Aorta (tissue), 5 donors: ENCODE measurements around the gene SF3B5. TPM values are rescaled to one million over a fixed set of nuclear protein-coding genes. Genes with fewer than 3 reads are reported as not detected.

Experiments
- ATAC-seq: fragments of 200-7000 bp; cut with Tn5 transposase; one replicate; pipeline ENCODE4 v1.9.1; 2022; ENCODE audit warnings: moderate library complexity; ENCODE audit not compliant: low FRiP score
- DNase-seq, 2 donors: peaks; one replicate each; pipeline ENCODE4 v3.0.0-alpha.2; 2020
- H3K27ac ChIP-seq, 2 donors: one replicate each; pipeline ENCODE4 v1.5.1; 2013; ENCODE audit warnings: low read length in 2 of 2, mild to moderate bottlenecking in 2 of 2, moderate library complexity in 2 of 2, control low read depth in 1 of 2, inconsistent platforms in 1 of 2, low read depth in 1 of 2
- H3K27me3 ChIP-seq, 2 donors: one replicate each; pipeline ENCODE4 v1.6.1; 2013; ENCODE audit warnings: control low read depth in 1 of 2, low read length in 1 of 2, mild to moderate bottlenecking in 1 of 2, moderate library complexity in 1 of 2; ENCODE audit not compliant: insufficient read depth in 2 of 2, control insufficient read depth in 1 of 2
- H3K36me3 ChIP-seq, 2 donors: one replicate each; pipeline ENCODE4 v1.6.1; 2013; ENCODE audit warnings: control low read depth in 1 of 2, low read length in 1 of 2, mild to moderate bottlenecking in 1 of 2; ENCODE audit not compliant: insufficient read depth in 2 of 2, control insufficient read depth in 1 of 2
- H3K4me1 ChIP-seq, 2 donors: one replicate each; pipeline ENCODE4 v1.6.1; 2013; ENCODE audit warnings: low read length in 2 of 2, control low read depth in 1 of 2, mild to moderate bottlenecking in 1 of 2, moderate library complexity in 1 of 2; ENCODE audit not compliant: insufficient read depth in 2 of 2, control insufficient read depth in 1 of 2
- H3K4me3 ChIP-seq, 2 donors: one replicate each; pipeline ENCODE4 v1.5.1; 2013; ENCODE audit warnings: low read length in 2 of 2, control low read depth in 1 of 2, mild to moderate bottlenecking in 1 of 2
- H3K9me3 ChIP-seq: one replicate; pipeline ENCODE4 v1.6.1; 2013; ENCODE audit warnings: mild to moderate bottlenecking, low read length; ENCODE audit not compliant: control insufficient read depth
- WGBS, 2 donors: extraction: QIAGEN DNeasy Blood & Tissue Kit; methylation state at CpG; one replicate each; pipeline ENCODE4 v1.1.7; 2013; 5-methylcytosine and 5-hydroxymethylcytosine counted together
- intact Hi-C, 2 donors: fragments of 100-400 bp; cut with DNase I; formaldehyde crosslinking; loops; one replicate each; pipeline versions ENCODE4 v1.14.2 to v1.15.0; 2022
- long read RNA-seq, 2 donors: library from polyadenylated mRNA; unstranded; transcript quantifications; one replicate each; pipeline ENCODE4 v2.0.0, GENCODE V29; 2020 to 2021
- polyA plus RNA-seq, 2 donors: library from polyadenylated mRNA; stranded (reverse); fragments of 200-250 nt; gene quantifications; one replicate each; pipeline ENCODE4 v1.2.3, GENCODE V29; 2013
- total RNA-seq, 2 donors: library from RNA; stranded (reverse); fragmentation: NEBNext Ultra II Directional; extraction: Animal tissue kit (Norgen Biotek cat#: 25700); gene quantifications; one replicate each; pipeline ENCODE4 v1.2.1, GENCODE V29; 2021
- donor health status: healthy with polysubstance abuse.
- donor health status: Bipolar disorder and iron deficiency.
- donor health status: DM: no; HTN: no; CAD: no.
- donor health status: DM: no; HTN: no; CAD: no.
- donor health status: DM: yes; HTN: yes; CAD: no.

Gene SF3B5
- total RNA-seq (10 to 100 TPM; 75.2 to 82.4 TPM), polyA plus RNA-seq (100 to 1,000 TPM; 152 to 183 TPM)
- long read RNA-seq, donor 1, transcript SF3B5-201 (1 exons, 693 nt) = major isoform, 27 of 27 reads
- long read RNA-seq, donor 1, partial matches to known transcripts = 0 of 27 reads
- long read RNA-seq, donor 1, other reads (novel, unspliced or antisense) = 0 of 27 reads
- long read RNA-seq, donor 2, transcript SF3B5-201 (1 exons, 693 nt) = major isoform, 19 of 19 reads
- long read RNA-seq, donor 2, partial matches to known transcripts = 0 of 19 reads
- long read RNA-seq, donor 2, other reads (novel, unspliced or antisense) = 0 of 19 reads

DNA sequence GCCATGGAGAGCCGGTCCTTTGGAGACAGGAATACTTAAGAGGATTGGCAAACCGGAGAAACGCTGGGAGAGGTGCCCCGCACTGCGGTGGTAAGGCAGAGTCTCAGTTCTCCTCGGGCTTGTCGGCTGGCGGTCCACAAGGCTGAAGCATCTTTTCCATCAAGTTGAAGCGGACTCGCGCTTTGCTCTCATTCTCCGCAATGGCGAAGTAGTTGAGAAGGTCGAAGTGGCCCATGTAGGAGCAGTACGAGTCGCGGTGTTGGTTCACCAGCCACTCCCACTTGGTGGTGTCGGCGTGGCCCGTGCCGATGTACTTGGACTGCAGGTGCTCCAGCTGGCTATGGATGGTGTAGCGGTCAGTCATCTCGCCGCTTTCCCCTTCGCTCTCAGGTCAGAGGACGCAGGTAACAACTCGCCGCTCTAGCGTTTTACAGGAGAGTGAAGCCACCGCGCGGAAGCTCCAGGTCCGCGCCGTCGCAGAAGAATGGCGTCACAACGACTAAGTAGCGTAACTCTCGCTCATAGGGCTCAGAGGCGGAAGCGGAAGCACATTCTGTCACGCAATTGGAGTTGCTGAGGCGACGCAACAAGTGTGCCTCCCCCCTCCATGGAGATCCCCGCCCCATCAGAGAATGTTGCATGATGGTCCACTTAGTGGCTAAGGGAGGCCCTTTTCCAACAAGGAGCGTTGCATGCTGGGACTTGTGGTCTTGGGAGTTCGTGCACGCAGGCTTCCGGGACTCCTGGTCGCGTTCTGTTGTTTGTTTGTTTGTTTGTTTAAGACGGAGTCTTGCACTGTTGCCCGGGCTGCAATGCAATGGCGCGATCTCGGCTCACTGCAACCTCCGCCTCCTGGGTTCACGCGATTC is at the start of gene SF3B5:
TSS of gene SF3B5 (minus strand) at position 440 of the 869 bp plus-strand sequence. CDS start at position 364, 76 bp downstream.
- Histone ChIP-seq H3K4me1 (peaks cover 0 to 6% of the 10 kb centered on the region in 2 donors), H3K36me3 (no peaks in the 10 kb centered on the region), H3K9me3 (no peaks in the 10 kb centered on the region), H3K27ac (peak within 1 kb of the TSS; percentile 11 to 15), H3K27me3 (no peaks in the 10 kb centered on the region), H3K4me3 (peak within 1 kb of the TSS; percentile 50 to 81)
- ATAC-seq (peak; percentile 100), DNase-seq (peak; percentile 99 to 100)
- WGBS, 2 donors = 0% methylated on average over 60 of the region's 60 CpGs
- intact Hi-C loops = loop anchor here (5.0 kb wide), 2 partner anchors 192 to 382 kb away; partner anchors contain the start of gene UTRN (in 1 of the 2)

DNA sequence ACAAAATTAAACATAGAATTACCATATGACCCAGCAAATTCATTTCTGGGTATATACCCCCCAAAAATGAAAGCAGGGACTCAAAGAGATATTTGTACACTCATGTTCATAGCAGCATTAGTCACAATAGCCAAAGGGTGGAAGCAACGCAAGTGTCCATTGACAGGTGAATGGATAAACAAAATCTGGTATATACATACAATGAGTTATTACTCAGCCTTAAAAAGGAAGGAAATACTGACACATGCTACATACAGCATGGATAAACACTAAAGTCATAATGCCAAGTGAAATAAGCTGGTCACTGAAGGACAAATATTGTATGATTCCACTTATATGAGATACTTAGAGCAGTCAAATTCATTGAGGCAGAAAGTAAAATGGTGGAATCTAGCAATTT is 49.6 kb upstream of the SF3B5 start:
- ATAC-seq = no peak
- Histone ChIP-seq H3K9me3 (no peaks in the 10 kb centered on the region), H3K27ac (no peak overlapping the region), H3K36me3 (no peaks in the 10 kb centered on the region), H3K27me3 (no peaks in the 10 kb centered on the region), H3K4me1 (no peaks in the 10 kb centered on the region), H3K4me3 (no peak overlapping the region)
- intact Hi-C loops = no loop called here
- 91 to 94% methylated on average over 1 of the region's 1 CpG for WGBS, 2 donors
- DNase-seq = no peak

DNA sequence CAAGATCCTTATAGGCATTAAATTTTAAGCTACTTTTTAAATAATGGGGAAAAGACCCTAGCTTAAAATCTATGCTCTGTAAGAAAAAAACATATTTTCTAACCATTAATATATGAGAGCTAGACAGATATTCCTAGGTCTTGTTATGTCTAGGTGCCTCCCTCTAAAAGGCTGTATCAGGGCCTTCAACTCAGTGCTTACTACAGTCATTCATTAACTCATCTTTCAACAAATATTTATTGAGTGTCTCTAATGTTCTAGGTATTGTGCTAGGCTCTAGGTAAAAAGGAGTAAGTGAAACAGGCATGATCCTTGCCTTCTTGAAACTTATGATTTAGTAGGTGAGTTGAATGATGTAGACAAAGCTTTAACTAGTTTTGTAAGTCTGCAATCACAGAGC is 48.5 kb upstream of the SF3B5 start:
- DNase-seq = no peak
- Histone ChIP-seq H3K36me3 (no peaks in the 10 kb centered on the region), H3K4me3 (no peak overlapping the region), H3K27me3 (no peaks in the 10 kb centered on the region), H3K27ac (no peak overlapping the region), H3K9me3 (no peaks in the 10 kb centered on the region), H3K4me1 (no peaks in the 10 kb centered on the region)
- intact Hi-C loops = no loop called here
- no peak for ATAC-seq

DNA sequence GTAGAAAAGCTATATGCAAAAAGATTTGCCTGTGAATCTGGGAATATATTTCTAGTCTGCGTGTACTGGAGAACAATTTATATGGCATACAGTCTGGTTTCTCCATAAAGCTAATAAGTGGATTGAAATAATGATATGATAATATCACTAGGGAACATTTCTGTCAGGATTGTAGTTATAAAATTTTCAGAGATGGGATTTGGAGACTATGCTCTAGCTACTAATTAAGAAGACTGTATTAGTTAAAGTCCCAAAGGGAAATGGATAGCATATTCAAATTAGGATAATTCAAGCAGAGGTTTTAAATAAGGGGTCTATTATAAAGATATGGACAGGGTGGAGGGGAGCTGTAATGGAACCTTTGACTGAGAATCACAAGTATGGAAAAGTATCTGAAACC is 47.7 kb upstream of the SF3B5 start:
- no peaks in the 10 kb centered on the region for H3K27me3 ChIP-seq
- H3K9me3 ChIP-seq = no peaks in the 10 kb centered on the region
- WGBS, 2 donors = 90 to 98% methylated on average over 1 of the region's 1 CpG
- DNase-seq (no peak), ATAC-seq (no peak)
- H3K27ac ChIP-seq = no peak overlapping the region
- no peaks in the 10 kb centered on the region for H3K36me3 ChIP-seq
- intact Hi-C loops = no loop called here
- no peaks in the 10 kb centered on the region for H3K4me1 ChIP-seq
- H3K4me3 ChIP-seq = no peak overlapping the region

DNA sequence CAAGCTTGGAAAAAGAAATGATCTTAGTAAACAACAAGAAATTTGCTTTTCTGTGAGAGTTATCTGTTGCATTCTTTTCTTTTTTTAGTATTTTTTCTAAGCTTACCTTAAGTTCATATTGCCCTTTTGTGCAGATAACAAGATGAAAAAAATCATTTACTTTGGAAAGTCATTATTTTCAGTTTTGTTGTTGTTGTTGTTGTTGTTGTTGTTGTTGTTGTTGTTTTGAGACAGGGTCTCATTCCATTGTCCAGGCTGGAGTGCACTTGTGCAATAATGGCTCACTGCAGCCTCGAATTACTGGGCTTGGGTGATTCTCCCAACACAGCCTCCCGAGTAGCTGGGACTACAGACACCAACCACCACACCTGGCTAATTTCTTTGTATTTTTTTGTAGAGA is 46.1 kb upstream of the SF3B5 start:
- Histone ChIP-seq H3K4me3 (no peak overlapping the region), H3K4me1 (no peaks in the 10 kb centered on the region), H3K27me3 (no peaks in the 10 kb centered on the region), H3K36me3 (no peaks in the 10 kb centered on the region), H3K27ac (no peak overlapping the region), H3K9me3 (no peaks in the 10 kb centered on the region)
- DNase-seq (no peak), ATAC-seq (no peak)
- intact Hi-C loops = no loop called here
- 82 to 88% methylated on average over 2 of the region's 2 CpGs for WGBS, 2 donors

DNA sequence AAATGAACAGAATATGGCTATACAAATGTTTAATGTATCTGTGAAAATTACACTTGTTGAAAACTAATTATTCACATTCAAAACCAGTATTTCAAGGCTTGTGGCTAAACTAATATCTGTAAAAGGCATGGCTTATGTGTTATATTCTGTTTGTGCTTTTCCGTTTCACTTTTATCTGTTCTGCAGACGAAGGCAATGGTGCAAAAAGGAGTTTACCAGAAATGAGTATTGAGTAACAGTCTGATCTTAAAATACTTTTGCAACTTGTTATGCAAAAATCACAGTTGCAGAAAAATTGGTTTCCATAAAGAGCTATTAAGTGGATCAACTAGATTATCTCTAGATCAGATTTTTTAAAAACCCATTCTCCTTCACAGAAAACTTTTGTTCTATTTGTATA is 45.5 kb upstream of the SF3B5 start:
- intact Hi-C loops = no loop called here
- 87 to 91% methylated on average over 2 of the region's 2 CpGs for WGBS, 2 donors

DNA sequence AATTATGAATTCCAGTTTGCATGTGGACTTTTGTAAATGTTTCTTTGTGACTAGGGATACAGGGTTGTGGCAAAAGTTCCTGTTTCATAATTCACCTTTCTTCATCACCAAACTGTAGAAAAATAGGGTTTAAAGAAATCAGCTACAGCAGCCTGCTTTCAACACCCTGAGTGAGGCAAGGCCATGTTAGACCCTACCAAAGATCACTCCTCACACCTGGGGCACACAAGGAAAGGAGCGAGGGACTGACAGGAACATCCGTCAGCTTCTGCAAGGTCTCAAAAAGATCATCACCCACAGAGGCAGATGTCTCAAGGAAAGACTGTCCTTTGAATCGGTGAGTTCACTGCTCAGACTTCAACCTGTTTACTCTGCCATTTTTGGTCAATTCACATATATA is 44.4 kb upstream of the SF3B5 start:
- ATAC-seq (no peak), DNase-seq (no peak)
- 95 to 96% methylated on average over 3 of the region's 3 CpGs for WGBS, 2 donors
- Histone ChIP-seq H3K27me3 (no peaks in the 10 kb centered on the region), H3K36me3 (no peaks in the 10 kb centered on the region), H3K4me1 (no peaks in the 10 kb centered on the region), H3K9me3 (no peaks in the 10 kb centered on the region), H3K27ac (no peak overlapping the region), H3K4me3 (no peak overlapping the region)
- intact Hi-C loops = no loop called here

More for the DNA sequence above, 45.5 kb upstream of the SF3B5 start:
- Histone ChIP-seq H3K4me3 (no peak overlapping the region), H3K36me3 (no peaks in the 10 kb centered on the region), H3K9me3 (no peaks in the 10 kb centered on the region), H3K27ac (no peak overlapping the region), H3K4me1 (no peaks in the 10 kb centered on the region), H3K27me3 (no peaks in the 10 kb centered on the region)
- DNase-seq = no peak
- ATAC-seq = no peak

DNA sequence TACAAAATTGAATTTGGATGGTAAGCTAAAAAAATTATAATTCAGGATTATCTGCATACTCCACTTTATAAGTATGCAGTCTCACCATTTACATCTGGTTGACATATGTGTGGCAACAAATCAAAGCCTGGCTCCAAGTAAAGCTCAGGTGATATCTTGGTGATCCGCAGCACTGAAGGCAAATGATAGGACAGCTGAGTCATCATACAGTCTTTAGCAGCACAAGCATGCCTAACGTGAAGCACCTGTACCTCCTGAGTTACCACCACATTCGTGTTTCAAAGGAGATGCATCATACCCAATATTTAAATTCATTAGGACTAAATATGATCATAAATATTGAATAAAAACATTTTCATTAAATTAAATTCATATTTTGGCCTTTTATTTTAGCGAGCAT is 43.2 kb upstream of the SF3B5 start:
- no peak overlapping the region for H3K4me3 ChIP-seq
- DNase-seq (no peak), ATAC-seq (no peak)
- H3K9me3 ChIP-seq = no peaks in the 10 kb centered on the region
- no peak overlapping the region for H3K27ac ChIP-seq
- no peaks in the 10 kb centered on the region for H3K36me3 ChIP-seq
- no peaks in the 10 kb centered on the region for H3K4me1 ChIP-seq
- intact Hi-C loops = no loop called here
- WGBS, 2 donors = 87 to 90% methylated on average over 4 of the region's 4 CpGs
- H3K27me3 ChIP-seq = no peaks in the 10 kb centered on the region

DNA sequence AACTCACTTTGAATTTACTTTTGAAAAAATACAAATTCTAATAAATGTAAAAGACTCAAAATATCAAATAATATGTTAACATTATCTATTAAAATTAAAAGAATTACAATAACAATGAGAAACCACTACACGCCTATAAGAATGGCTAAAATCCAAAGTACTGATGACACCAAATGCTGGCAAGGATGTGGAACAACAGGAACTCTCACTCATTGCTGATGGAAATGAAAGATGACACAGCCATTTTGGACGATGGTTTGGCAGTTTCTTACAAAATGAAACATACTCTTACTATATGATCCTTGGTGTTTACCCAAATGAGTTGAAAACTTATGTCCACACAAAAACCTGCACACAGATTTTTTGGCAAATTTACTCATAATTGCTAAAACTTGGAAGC is 39.4 kb upstream of the SF3B5 start:
- intact Hi-C loops = no loop called here
- no peak for ATAC-seq
- H3K4me3 ChIP-seq = no peak overlapping the region
- H3K4me1 ChIP-seq = peaks cover 0 to 4% of the 10 kb centered on the region in 2 donors
- WGBS, 2 donors = 61 to 69% methylated on average over 2 of the region's 2 CpGs
- H3K27ac ChIP-seq = no peak overlapping the region
- H3K27me3 ChIP-seq = no peaks in the 10 kb centered on the region
- no peaks in the 10 kb centered on the region for H3K9me3 ChIP-seq
- no peaks in the 10 kb centered on the region for H3K36me3 ChIP-seq
- DNase-seq = no peak
